Activated T-cell treated with anti-CD3 and anti-CD28 coated beads, Interleukin-2, amount 50 U/mL, for 4 hours (primary cell): Measurements from ENCODE around the gene PROSER2. TPM values are rescaled to one million over a fixed set of nuclear protein-coding genes. Genes with fewer than 3 reads are reported as not detected.
"Not testable (repeated sequence)": the region's sequence is repeated elsewhere in the genome, so short reads cannot be mapped to it uniquely, and the experiment has no call there.

Experiments used
- ATAC-seq, 2 donors: fragments of 200-7000 bp; cut with Tn5 transposase; one replicate each; pipeline ENCODE4 v1.10.0; 2021
- DNase-seq: peaks from one replicate; pipeline ENCODE4 v3.0.0-alpha.2; 2020
- H3K27me3 Mint-ChIP-seq: one replicate; pipeline ENCODE4 v1.8.0; 2021; ENCODE audit warnings: low read depth, mixed read lengths
- H3K36me3 Mint-ChIP-seq: one replicate; pipeline ENCODE4 v1.8.0; 2022; ENCODE audit warnings: mixed read lengths; ENCODE audit not compliant: insufficient read depth
- H3K4me1 Mint-ChIP-seq: one replicate; pipeline ENCODE4 v1.8.0; 2021; ENCODE audit warnings: low read depth, mixed read lengths
- H3K4me3 Mint-ChIP-seq: one replicate; pipeline ENCODE4 v1.8.0; 2021; ENCODE audit warnings: mild to moderate bottlenecking, moderate library complexity, mixed read lengths
- H3K9me3 Mint-ChIP-seq: one replicate; pipeline ENCODE4 v1.8.0; 2021; ENCODE audit warnings: mixed read lengths
- total RNA-seq, 3 donors: library from RNA; stranded (reverse); gene quantifications; one replicate each; pipeline ENCODE4 v1.2.1, GENCODE V29; 2021

PROSER2 gene
- total RNA-seq, 3 donors from 2014 or later: 0.76 to 3.5 (median 1.9) TPM

DNA sequence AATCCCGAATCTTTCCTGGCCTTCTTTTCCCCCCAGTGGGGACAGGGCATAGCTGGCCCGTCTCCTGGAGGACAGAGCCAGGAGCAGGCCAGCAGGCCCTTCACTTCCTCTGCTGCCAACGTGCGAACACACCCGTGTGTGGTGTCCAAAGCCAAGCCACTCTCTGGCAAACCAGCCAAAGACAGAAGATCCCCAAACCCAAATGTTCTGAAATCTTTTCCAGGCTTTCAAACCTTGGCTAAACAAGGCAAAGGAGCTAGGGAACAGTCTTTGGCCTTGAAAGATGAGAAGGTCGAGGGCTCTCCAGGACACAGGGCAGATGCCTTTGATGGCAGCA lies 63.0 kb downstream of the PROSER2 start:
- H3K4me3 Mint-ChIP-seq: no peak overlapping the region
- no peaks in the 10 kb centered on the region for H3K27me3 Mint-ChIP-seq
- no peaks in the 10 kb centered on the region for H3K9me3 Mint-ChIP-seq
- peaks cover 5% of the 10 kb centered on the region for H3K4me1 Mint-ChIP-seq
- DNase-seq (no peak), ATAC-seq (no peak)
- no peaks in the 10 kb centered on the region for H3K36me3 Mint-ChIP-seq

DNA sequence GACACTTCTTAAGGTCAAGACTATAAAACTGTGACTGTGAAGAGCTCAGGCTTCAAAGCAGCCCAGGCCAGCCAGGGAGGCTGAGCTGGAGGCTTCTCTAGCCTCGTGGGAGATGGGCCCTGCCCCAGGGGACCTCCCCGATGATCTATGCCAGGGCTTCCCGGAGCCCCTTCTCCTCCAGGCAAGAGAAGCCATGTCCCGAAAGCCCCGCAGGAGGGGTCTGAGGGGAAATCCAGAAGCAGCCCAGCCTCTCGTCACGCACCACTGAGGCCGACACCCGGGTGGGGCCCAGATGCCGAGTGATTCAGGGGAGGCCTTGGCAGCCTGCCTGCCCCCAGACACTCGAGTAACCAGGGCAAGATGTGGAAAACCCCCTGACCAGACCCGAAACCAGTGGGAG lies 63.7 kb downstream of the PROSER2 start:
- no peak for ATAC-seq
- no peak overlapping the region for H3K4me3 Mint-ChIP-seq
- no peaks in the 10 kb centered on the region for H3K27me3 Mint-ChIP-seq

DNA sequence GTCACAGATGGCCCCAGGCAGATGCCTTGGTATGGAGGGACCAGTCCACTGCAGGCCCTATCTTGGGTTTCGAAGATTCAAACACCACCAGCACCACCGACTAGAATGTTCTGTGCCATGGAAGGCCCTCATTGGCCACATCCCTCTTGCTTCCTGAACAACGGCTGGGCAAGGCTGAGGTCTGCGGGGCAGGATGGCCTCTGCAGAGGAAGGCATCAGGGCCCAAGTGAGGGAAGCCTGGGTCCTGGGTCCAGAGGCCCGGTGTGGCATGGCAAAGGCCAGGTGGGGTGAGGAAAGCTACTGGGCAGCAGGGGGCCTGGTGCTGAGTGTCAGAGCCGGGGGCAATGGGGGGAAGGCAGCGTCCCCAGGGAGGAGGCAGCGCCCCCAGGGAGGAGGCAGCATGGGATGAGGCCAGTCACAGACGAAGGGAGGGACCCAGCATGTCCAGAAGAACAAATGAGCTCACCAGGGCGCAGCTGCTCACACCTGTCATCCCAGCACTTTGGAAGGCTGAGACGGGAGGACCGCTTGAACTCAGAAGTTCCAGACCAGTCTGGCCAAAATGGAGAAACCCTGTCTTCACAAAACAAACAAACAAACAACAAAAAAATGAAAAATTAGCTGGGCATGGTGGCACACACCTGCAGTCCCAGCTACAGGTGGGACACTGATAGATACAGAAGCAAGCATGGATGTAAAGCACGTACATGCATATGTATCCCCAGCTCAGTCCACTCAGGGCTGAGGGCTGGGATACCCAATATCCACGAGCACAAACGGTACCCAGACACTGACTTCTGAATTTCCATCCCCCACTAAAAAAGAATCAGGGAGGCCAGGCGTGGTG lies 64.4 kb downstream of the PROSER2 start:
- DNase-seq (no peak), ATAC-seq (no peak)
- Mint-ChIP-seq H3K4me1 (peaks cover 2% of the 10 kb centered on the region), H3K27me3 (no peaks in the 10 kb centered on the region), H3K36me3 (no peaks in the 10 kb centered on the region), H3K4me3 (no peak overlapping the region), H3K9me3 (no peaks in the 10 kb centered on the region)

More for the DNA sequence above, 63.7 kb downstream of the PROSER2 start:
- DNase-seq: no peak
- Mint-ChIP-seq H3K9me3 (no peaks in the 10 kb centered on the region), H3K36me3 (no peaks in the 10 kb centered on the region), H3K4me1 (peaks cover 5% of the 10 kb centered on the region)

DNA sequence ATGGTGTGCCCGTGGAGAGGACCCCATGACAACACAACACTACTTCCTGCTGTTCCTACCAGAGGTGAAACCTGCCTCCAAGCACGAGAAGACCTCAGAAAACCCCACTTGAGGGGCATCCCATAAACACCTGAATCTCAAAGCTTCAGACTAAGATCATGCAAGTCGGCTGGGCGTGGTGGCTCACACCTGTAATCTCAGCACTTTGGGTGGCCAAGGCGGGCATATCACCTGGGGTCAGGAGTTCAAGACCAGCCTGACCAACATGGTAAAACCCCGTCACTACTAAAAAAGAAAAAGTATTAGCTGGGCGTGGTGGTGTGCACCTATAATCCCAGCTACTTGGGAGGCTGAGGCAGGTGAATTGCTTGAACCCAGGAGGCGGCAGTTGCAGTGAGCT lies 66.1 kb downstream of the PROSER2 start:
- not testable (repeated sequence) for H3K9me3 Mint-ChIP-seq, H3K4me1 Mint-ChIP-seq, ATAC-seq, H3K27me3 Mint-ChIP-seq, H3K36me3 Mint-ChIP-seq, H3K4me3 Mint-ChIP-seq, DNase-seq

DNA sequence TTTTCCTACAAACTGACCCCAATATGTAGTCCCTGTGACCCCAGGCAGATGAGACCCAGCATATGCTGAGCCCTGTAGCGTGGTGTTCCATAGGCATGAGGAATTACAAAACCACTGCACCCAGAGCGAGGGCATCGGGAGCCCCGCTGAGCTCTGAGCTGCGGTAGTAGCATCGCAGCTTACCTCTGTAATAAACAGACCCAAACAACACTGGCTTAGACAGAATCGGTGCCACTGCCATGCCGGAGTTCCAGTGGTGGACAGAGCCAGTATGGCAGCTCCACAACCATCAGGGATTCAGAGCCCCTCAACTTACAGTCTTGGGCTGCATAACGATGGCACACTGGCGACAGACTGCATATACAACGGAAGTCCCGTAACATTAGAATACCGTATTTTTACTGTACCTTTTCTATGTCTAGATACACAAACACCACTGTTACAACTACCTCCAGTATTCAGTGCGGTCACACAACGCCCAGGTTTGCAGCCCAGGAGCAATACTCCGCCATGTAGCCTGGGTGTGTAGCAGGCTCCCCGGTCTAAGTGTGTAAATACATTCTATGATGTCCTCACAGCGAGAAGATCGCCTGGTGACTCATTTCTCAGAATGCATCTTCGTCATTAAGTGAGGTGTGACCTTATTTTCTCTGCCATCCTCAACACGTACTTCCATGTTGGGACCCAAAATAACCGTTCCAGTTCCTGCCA lies 68.8 kb downstream of the PROSER2 start:
- no peak for ATAC-seq
- Mint-ChIP-seq H3K4me3 (no peak overlapping the region), H3K27me3 (no peaks in the 10 kb centered on the region), H3K9me3 (no peaks in the 10 kb centered on the region), H3K36me3 (no peaks in the 10 kb centered on the region), H3K4me1 (no peaks in the 10 kb centered on the region)
- no peak for DNase-seq

DNA sequence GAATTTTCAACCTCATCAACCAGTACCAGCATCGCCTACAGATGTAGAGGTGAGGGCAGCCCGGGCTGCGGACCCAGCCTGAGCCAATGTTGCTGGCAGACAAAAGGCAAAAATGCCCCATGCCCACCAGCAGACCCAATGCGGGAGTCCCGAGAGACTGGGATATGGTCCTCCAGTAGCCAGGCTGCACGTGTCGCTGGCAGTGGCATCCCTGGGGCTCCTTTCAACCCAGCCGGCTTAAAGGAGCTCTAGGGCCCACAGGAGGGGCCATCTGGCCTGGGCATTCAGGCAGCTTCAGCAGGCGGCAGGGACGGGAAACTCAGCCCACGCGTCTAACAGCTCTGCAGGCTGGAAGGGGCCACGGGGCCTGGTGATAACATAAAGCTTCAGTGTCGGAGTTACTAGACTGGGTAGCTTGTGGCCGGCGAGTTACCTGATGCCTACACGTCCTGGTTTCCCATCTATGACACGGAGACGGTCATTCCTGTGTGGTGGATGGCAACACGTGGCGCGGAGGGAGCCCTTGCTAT lies 70.7 kb downstream of the PROSER2 start:
- H3K36me3 Mint-ChIP-seq: no peaks in the 10 kb centered on the region
- no peaks in the 10 kb centered on the region for H3K4me1 Mint-ChIP-seq
- no peaks in the 10 kb centered on the region for H3K9me3 Mint-ChIP-seq
- no peaks in the 10 kb centered on the region for H3K27me3 Mint-ChIP-seq
- DNase-seq (no peak), ATAC-seq (no peak)
- H3K4me3 Mint-ChIP-seq: no peak overlapping the region

DNA sequence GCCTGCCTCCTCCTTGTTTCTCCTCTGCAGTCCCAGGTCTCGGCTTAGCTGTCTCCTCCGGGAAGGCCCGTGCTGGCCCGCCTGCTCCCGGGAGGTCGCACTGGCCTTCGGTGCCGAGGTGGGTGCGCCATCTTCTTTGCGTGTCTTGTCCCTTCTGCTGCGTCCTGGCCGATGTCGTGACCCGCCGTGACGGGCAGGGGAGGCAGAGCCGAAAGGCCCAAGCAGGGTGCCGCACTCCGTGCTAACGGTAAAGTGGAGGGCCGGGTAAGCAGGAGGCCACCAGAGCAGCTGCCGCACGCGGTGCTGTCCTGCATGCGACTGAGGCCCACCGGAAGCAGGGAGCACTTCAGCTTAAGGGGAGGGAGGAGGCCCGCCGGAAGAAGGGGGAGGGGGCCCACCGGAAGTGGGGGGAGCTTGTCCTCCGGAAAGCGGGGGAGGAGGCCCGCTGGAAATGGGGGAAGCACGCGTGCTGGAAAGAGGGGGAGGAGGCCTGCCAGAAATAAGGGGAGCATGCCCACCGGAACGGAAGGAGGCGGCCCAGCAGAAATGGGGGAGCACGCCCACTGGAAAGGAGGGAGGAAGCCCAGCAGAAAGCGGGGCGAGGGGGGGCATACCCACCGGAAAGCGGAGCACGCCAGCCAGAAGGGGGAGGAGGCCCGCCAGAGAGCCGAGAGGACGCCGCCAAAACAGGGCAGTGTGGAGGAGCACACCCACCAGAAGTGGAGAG lies 71.4 kb downstream of the PROSER2 start:
- Mint-ChIP-seq H3K36me3 (no peaks in the 10 kb centered on the region), H3K27me3 (no peaks in the 10 kb centered on the region), H3K9me3 (no peaks in the 10 kb centered on the region), H3K4me1 (no peaks in the 10 kb centered on the region), H3K4me3 (no peak overlapping the region)
- DNase-seq: no peak
- ATAC-seq: no peak

DNA sequence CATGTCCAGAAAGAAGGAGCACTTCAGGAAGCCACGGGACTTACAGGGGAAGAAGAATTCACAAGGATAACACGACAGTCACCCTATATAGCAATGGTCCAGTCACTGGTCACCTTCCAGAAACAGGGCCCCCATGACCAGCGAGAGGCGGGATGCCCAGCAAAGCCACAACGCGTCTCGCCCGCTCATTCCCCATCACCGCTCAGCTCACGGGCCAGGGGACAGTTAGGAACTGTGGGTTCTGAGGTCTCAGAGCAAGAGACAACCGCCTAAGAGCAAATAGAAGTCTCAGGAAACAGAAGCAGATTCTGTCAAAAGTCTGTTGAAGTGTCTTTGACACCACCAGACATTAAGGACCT lies 71.9 kb downstream of the PROSER2 start:
- no peak for DNase-seq
- no peaks in the 10 kb centered on the region for H3K36me3 Mint-ChIP-seq
- H3K4me3 Mint-ChIP-seq: no peak overlapping the region
- ATAC-seq: no peak
- H3K4me1 Mint-ChIP-seq: no peaks in the 10 kb centered on the region
- no peaks in the 10 kb centered on the region for H3K27me3 Mint-ChIP-seq
- no peaks in the 10 kb centered on the region for H3K9me3 Mint-ChIP-seq

DNA sequence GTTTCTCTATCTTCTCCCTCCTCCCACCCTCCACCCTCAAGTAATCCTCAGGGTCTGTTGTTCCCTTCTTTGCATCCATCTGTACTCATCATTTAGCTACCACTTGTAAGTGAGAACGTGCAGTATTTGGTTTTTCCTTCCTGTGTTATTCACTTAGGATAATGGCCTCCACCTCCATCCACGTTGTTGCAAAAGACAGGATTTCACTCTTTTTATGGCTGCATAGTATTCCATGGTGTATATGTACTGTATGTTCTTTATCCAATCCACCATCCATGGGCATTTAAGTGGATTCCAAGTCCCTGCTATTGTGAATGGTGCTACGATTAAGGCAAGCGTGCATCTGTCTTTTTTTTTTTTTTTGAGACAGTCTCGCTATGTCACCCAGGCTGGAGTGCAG lies 72.4 kb downstream of the PROSER2 start:
- no peak overlapping the region for H3K4me3 Mint-ChIP-seq
- DNase-seq: no peak
- H3K9me3 Mint-ChIP-seq: no peaks in the 10 kb centered on the region
- H3K4me1 Mint-ChIP-seq: no peaks in the 10 kb centered on the region
- no peak for ATAC-seq
- H3K36me3 Mint-ChIP-seq: no peaks in the 10 kb centered on the region
- no peaks in the 10 kb centered on the region for H3K27me3 Mint-ChIP-seq

DNA sequence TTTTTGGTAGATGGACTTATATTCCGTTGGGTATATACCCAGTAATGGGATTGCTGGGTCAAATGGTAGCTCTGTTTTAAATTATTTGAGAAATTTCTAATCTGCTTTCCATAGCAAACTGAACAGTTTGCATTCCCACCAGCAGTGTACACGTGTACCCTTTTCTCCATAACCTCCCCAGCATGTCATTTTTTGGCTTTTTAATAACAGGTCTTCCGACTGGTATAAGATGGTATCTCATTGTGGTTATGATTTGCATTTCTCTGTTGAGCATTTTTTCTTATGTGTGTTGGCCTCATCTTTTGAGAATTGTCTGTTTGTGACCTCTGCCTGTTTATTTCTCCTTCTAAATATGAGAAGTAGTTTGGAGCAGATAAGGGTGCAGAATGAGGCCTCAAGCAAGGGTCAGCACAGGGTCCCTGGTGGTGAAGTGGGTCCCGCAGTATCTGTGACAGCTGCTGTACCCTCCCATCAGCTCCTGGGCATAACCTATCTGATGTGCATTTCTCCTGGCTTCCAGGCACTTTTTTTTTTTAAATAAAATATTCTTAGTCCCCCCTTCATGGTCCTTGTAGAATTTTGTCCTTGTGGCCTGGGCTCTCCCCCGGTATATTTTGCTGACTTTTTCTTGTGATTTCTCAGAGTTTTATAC lies 73.5 kb downstream of the PROSER2 start:
- DNase-seq (no peak), ATAC-seq (no peak)
- no peak overlapping the region for H3K4me3 Mint-ChIP-seq
- H3K9me3 Mint-ChIP-seq: no peaks in the 10 kb centered on the region
- H3K4me1 Mint-ChIP-seq: no peaks in the 10 kb centered on the region
- H3K27me3 Mint-ChIP-seq: peaks cover under 1% of the 10 kb centered on the region
- no peaks in the 10 kb centered on the region for H3K36me3 Mint-ChIP-seq

DNA sequence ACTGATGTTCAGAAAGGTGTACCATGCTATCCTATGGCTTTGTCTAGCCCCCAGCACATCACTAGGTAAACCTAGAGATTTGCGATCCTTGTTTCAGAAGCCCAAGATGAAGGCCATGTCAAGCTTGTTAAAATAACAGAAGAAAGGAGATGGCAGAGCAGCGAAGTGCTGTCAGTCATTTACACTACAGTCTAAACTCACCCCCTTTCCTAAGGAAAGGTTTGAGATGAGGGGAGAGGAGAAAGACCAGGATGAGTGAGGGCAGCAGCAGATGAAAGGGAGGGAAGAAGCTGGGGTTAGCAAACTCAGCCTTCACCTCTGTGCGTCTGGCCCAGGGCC lies 74.8 kb downstream of the PROSER2 start:
- Mint-ChIP-seq H3K36me3 (no peaks in the 10 kb centered on the region), H3K4me1 (no peaks in the 10 kb centered on the region), H3K9me3 (no peaks in the 10 kb centered on the region), H3K4me3 (no peak overlapping the region), H3K27me3 (peaks cover 7% of the 10 kb centered on the region)
- DNase-seq (no peak), ATAC-seq (no peak)

DNA sequence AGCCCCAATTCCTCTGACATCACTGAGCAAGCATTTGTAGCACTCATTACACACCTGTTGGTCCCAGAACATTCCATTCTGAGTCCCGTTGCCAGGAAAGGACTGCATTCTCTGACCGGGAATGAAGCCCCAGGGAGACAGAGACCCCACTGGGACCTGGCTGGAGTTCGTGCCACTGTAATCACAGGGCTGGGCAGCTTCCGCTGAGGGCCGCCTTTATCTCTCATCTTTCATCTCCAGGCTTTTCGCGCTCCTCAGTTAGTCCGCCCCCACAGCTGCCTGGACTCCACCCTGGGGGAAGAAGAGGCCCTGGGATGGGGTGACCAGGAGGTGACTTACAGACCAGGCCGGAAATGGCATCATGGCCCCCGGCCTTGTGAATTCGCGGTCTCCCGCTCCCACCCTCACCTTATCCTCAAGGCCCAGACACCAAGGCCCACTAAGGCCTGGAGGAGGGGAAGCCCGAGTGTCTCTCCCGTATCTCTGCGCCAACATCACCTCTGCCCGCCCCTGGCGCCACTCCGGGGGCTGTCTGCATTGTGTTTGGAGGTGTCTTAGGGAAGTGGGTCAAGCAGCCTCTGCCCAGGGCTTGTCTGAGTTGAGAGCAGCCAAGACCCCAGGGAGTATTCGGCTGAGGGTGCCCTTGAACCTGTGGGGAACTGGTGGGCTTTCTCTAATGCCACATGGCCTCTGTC lies 75.4 kb downstream of the PROSER2 start:
- Mint-ChIP-seq H3K4me1 (no peaks in the 10 kb centered on the region), H3K36me3 (no peaks in the 10 kb centered on the region), H3K27me3 (peaks cover 7% of the 10 kb centered on the region), H3K4me3 (no peak overlapping the region), H3K9me3 (no peaks in the 10 kb centered on the region)
- ATAC-seq (no peak), DNase-seq (no peak)

DNA sequence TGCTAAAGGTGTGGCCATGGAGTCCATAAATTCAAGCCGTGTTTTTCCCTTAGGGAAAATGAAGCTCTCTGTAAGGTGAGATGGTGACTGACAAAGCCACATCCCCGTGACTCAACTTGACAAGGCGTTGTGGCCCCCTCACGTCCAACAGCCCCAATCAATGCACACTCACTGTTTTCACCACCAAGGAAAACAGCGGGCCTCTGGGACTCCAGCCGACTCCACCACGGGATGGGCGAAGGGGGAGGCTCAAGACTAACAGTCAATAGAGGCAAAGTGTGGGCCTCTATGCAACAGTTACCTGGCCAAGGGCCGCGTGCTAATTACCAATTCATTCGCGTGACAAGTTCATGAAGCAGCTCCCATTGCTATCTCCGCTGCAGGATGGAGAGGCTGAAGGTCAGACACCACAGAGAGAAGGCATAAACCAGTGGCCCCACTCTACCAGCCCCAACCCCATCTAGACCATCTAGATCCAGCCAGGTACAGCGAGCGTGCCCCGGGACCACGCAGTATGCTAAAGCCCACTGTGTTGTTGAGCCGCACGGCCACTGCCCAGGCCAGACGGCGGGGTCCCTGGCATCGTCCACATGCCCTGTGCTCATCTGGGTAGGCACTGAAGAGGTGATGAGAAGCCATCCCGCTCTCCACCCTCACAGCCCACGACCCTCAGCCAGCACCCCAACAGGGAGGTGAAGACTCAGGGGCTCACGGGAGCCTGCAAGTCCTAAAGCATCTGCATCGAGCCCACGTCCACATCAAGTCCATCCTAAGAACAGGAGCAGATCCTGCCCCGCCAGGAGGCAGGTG lies 76.1 kb downstream of the PROSER2 start:
- no peak overlapping the region for H3K4me3 Mint-ChIP-seq
- ATAC-seq (no peak), DNase-seq (no peak)
- H3K27me3 Mint-ChIP-seq: peaks cover 7% of the 10 kb centered on the region
- H3K4me1 Mint-ChIP-seq: no peaks in the 10 kb centered on the region
- no peaks in the 10 kb centered on the region for H3K36me3 Mint-ChIP-seq
- H3K9me3 Mint-ChIP-seq: no peaks in the 10 kb centered on the region
